H1 (cell line): ENCODE measurements around the gene ARSB. TPM values are rescaled to one million over a fixed set of nuclear protein-coding genes. Genes with fewer than 3 reads are reported as not detected.

Experiments used
- CTCF ChIA-PET: fragments of 300-600 bp; sonication (Branson Sonifier 250); formaldehyde crosslinking; loops from one replicate; lab custom pipeline; 2021; ENCODE audit not compliant: partially characterized antibody; lab: Charles Lee
- POLR2A ChIA-PET: fragments of 300-600 bp; sonication (Branson Sonifier 250); formaldehyde crosslinking; loops from one replicate; lab custom pipeline; 2021; ENCODE audit warnings: inconsistent platforms; ENCODE audit not compliant: partially characterized antibody; lab: Charles Lee
- DNase-seq, 2 experiments: peaks; one replicate each; pipeline versions ENCODE4 v3.0.0 to v3.0.0-alpha.2; 2010 to 2022; ENCODE audit warnings: low spot score in 2 of 2, low read depth in 1 of 2, mixed read lengths in 1 of 2
- FAIRE-seq: peaks from 2 replicates; lab custom pipeline; 2011; peaks lifted over from hg19 to GRCh38; lab: Jason Lieb, UNC
- H2AFZ ChIP-seq: 2 replicates; pipeline ENCODE4 v1.8.1; 2012; ENCODE audit warnings: low read length, inconsistent platforms
- H2AK5ac ChIP-seq: 2 replicates; pipeline ENCODE4 v1.6.1; 2013; ENCODE audit warnings: low read depth, low read length
- H2BK120ac ChIP-seq: replicated peaks from 2 replicates; pipeline ENCODE3; 2013; ENCODE audit warnings: low read depth, low read length, inconsistent platforms
- H2BK12ac ChIP-seq: 2 replicates; pipeline ENCODE4 v1.6.1; 2013; ENCODE audit warnings: low read depth, low read length
- H2BK15ac ChIP-seq: 2 replicates; pipeline ENCODE4 v1.6.1; 2013; ENCODE audit warnings: low read length
- H2BK20ac ChIP-seq: 2 replicates; pipeline ENCODE4 v1.6.1; 2013; ENCODE audit warnings: low read length
- H2BK5ac ChIP-seq: 2 replicates; pipeline ENCODE4 v1.6.1; 2013; ENCODE audit warnings: low read depth, low read length
- H3K14ac ChIP-seq: 2 replicates; pipeline ENCODE4 v1.6.1; 2013; ENCODE audit warnings: inconsistent platforms; ENCODE audit not compliant: insufficient read length
- H3K18ac ChIP-seq: 2 replicates; pipeline ENCODE4 v1.6.1; 2013; ENCODE audit warnings: low read length; ENCODE audit errors: extremely low read depth
- H3K23ac ChIP-seq: 2 replicates; pipeline ENCODE4 v1.6.1; 2013; ENCODE audit warnings: inconsistent platforms; ENCODE audit not compliant: insufficient read length
- H3K23me2 ChIP-seq: 2 replicates; pipeline ENCODE4 v1.6.1; 2013; ENCODE audit warnings: low read depth, low read length
- H3K27ac ChIP-seq: 2 replicates; pipeline ENCODE4 v1.6.1; 2011; ENCODE audit warnings: low read depth, low read length, inconsistent platforms
- H3K27me3 ChIP-seq, 4 experiments: replicated peaks in 1 of 4; 1 replicate in 1 of 4; 2 replicates in 3 of 4; pipeline versions ENCODE4 v1.6.1 to v1.8.1; 2011 to 2013; ENCODE audit warnings: low read length in 3 of 4, mild to moderate bottlenecking in 3 of 4, inconsistent platforms in 2 of 4, mixed read lengths in 2 of 4, moderate library complexity in 1 of 4; ENCODE audit not compliant: control insufficient read depth in 3 of 4, insufficient read depth in 3 of 4; ENCODE audit errors: extremely low read depth in 1 of 4
- H3K36me3 ChIP-seq, 4 experiments: 2 replicates each; pipeline versions ENCODE4 v1.6.1 to v1.8.1; 2011 to 2013; ENCODE audit warnings: mild to moderate bottlenecking in 4 of 4, low read length in 3 of 4, moderate library complexity in 2 of 4, control low read depth in 1 of 4, inconsistent platforms in 1 of 4; ENCODE audit not compliant: insufficient read depth in 4 of 4, control insufficient read depth in 2 of 4
- H3K4ac ChIP-seq: replicated peaks from 2 replicates; pipeline ENCODE3; 2013; ENCODE audit warnings: low read length, low read depth, mixed read lengths, inconsistent platforms; ENCODE audit not compliant: insufficient read length
- H3K4me1 ChIP-seq, 4 experiments: replicated peaks in 1 of 4; 1 replicate in 1 of 4; 2 replicates in 3 of 4; pipeline versions ENCODE4 v1.6.1 to v1.8.1; 2011 to 2013; ENCODE audit warnings: low read length in 3 of 4, inconsistent platforms in 2 of 4, mixed read lengths in 1 of 4; ENCODE audit not compliant: insufficient read depth in 4 of 4, control insufficient read depth in 3 of 4
- H3K4me2 ChIP-seq, 2 experiments: 2 replicates each; pipeline versions ENCODE4 v1.6.1 to v1.8.1; 2011 to 2013; ENCODE audit warnings: low read depth in 2 of 2, low read length in 2 of 2, control low read depth in 1 of 2, inconsistent platforms in 1 of 2, mild to moderate bottlenecking in 1 of 2; ENCODE audit not compliant: insufficient read depth in 1 of 2
- H3K4me3 ChIP-seq, 4 experiments: fragments of 200-600, 300-600 bp in 1 of 4; sonication (generic), shearing (Covaris generic), sonication (Bioruptor Twin) in 1 of 4; 2 replicates each; pipeline versions ENCODE4 v1.5.1 to v1.8.1; 2011 to 2016; ENCODE audit warnings: low read length in 4 of 4, low read depth in 3 of 4, control low read depth in 2 of 4, inconsistent platforms in 2 of 4, mild to moderate bottlenecking in 2 of 4, mixed read lengths in 1 of 4, moderate library complexity in 1 of 4; ENCODE audit not compliant: insufficient read depth in 2 of 4; ENCODE audit errors: extremely low read depth in 1 of 4
- H3K56ac ChIP-seq: replicated peaks from 2 replicates; pipeline ENCODE3; 2013; ENCODE audit warnings: low read depth, mild to moderate bottlenecking, mixed read lengths, low read length, inconsistent platforms; ENCODE audit not compliant: insufficient read length
- H3K79me1 ChIP-seq: 2 replicates; pipeline ENCODE4 v1.6.1; 2013; ENCODE audit warnings: low read depth, low read length, control low read depth
- H3K79me2 ChIP-seq, 2 experiments: 2 replicates each; pipeline versions ENCODE4 v1.6.1 to v1.8.1; 2012 to 2013; ENCODE audit warnings: low read length in 2 of 2, mild to moderate bottlenecking in 2 of 2, inconsistent platforms in 1 of 2; ENCODE audit not compliant: insufficient read depth in 2 of 2, control insufficient read depth in 1 of 2
- H3K9ac ChIP-seq, 4 experiments: replicated peaks in 1 of 4; 1 replicate in 1 of 4; 2 replicates in 3 of 4; pipeline versions ENCODE4 v1.6.1 to v1.8.1; 2011 to 2013; ENCODE audit warnings: low read depth in 3 of 4, low read length in 3 of 4, control low read depth in 2 of 4, mild to moderate bottlenecking in 2 of 4, moderate library complexity in 2 of 4, inconsistent platforms in 1 of 4; ENCODE audit errors: extremely low read depth in 1 of 4
- H3K9me3 ChIP-seq, 2 experiments: 2 replicates each; pipeline versions ENCODE4 v1.6.1 to v1.8.1; 2012 to 2013; ENCODE audit warnings: mild to moderate bottlenecking in 2 of 2, moderate library complexity in 2 of 2, control low read depth in 1 of 2, inconsistent platforms in 1 of 2, low read depth in 1 of 2, low read length in 1 of 2, mixed read lengths in 1 of 2; ENCODE audit not compliant: insufficient read depth in 2 of 2
- H4K20me1 ChIP-seq, 2 experiments: replicated peaks in 1 of 2; 2 replicates each; pipeline versions ENCODE3 to v1.8.1; 2011 to 2013; ENCODE audit warnings: inconsistent platforms in 2 of 2, low read length in 2 of 2, mild to moderate bottlenecking in 1 of 2; ENCODE audit not compliant: insufficient read depth in 2 of 2, control insufficient read depth in 1 of 2
- H4K5ac ChIP-seq: 2 replicates; pipeline ENCODE4 v1.6.1; 2013; ENCODE audit warnings: low read length, low read depth, mixed read lengths, inconsistent platforms; ENCODE audit not compliant: insufficient read length
- H4K8ac ChIP-seq: 2 replicates; pipeline ENCODE4 v1.8.0; 2013; ENCODE audit warnings: mild to moderate bottlenecking, moderate library complexity, low read length, inconsistent platforms; ENCODE audit not compliant: insufficient read depth; ENCODE audit errors: extremely low read depth
- H4K91ac ChIP-seq: replicated peaks from 2 replicates; pipeline ENCODE3; 2013; ENCODE audit warnings: low read length, mixed read lengths, inconsistent platforms; ENCODE audit not compliant: insufficient read length
- ASH2L ChIP-seq: fragments of 200-600, 300-600 bp; sonication (generic); IDR thresholded peaks from one replicate; pipeline ENCODE4 v1.7.1; 2017; ENCODE audit warnings: low read length
- RFX5 ChIP-seq: IDR thresholded peaks from 2 replicates; pipeline ENCODE4 v1.6.1; 2011; ENCODE audit warnings: low read depth, low read length, improper control_type of control experiment, borderline replicate concordance
- SP2 ChIP-seq: IDR thresholded peaks from 2 replicates; pipeline ENCODE4 v1.6.1; 2012; ENCODE audit warnings: mild to moderate bottlenecking, low read length, inconsistent platforms
- TEAD4 ChIP-seq: IDR thresholded peaks from 2 replicates; pipeline ENCODE4 v1.6.1; 2012; ENCODE audit warnings: low read depth, low read length, inconsistent platforms, mixed read lengths
- WGBS, 2 experiments: shearing (Covaris generic) in 1 of 2; methylation state at CpG; one replicate each; pipeline versions ENCODE4 v1.1.6 to v1.1.7; 2013 to 2015; ENCODE audit warnings: low lambda C conversion rate in 2 of 2, mixed read lengths in 2 of 2, inconsistent platforms in 1 of 2, low coverage in 1 of 2, missing lambda C conversion rate in 1 of 2; ENCODE audit not compliant: insufficient replicate concordance in 2 of 2, insufficient coverage in 1 of 2, insufficient read length in 1 of 2; ENCODE audit errors: extremely low coverage in 1 of 2, missing lambda C conversion rate in 1 of 2; 5-methylcytosine and 5-hydroxymethylcytosine counted together
- polyA plus RNA-seq, 7 experiments: library from polyadenylated mRNA; depleted of rRNA in 3 of 7; stranded (reverse) in 5 of 7; unstranded in 2 of 7; fragments of >200 nt in 5 of 7; fragments of 200-250 nt in 2 of 7; gene quantifications; 1 replicate in 5 of 7; 2 replicates in 1 of 7; 4 replicates in 1 of 7; pipeline versions ENCODE4 v1.2.1 to v1.2.3, GENCODE V29; 2011 to 2013; ENCODE audit warnings: missing spikeins in 2 of 7, mixed read lengths in 2 of 7
- total RNA-seq: library from RNA; stranded (reverse); fragmentation: NEBNext Ultra II Directional; extraction: Animal tissue kit (Norgen Biotek cat#: 25700); gene quantifications from 2 replicates; pipeline ENCODE4 v1.2.1, GENCODE V29; 2021

ARSB gene
- total and polyA plus RNA-seq, 2 of the 8 experiments (the other 6 are each of a cell fraction or from before 2014, with no cell fraction given), result 6.4 to 13.9 TPM

- ChIA-PET CTCF (interaction anchor here (0.7 to 3.7 kb wide), 5 partner anchors 8 to 161 kb away, joined by 3 to 13 read pairs (median 3); no protein-coding TSS in a partner anchor), POLR2A (interaction anchor here (0.8 to 2.4 kb wide), 3 partner anchors 8 to 218 kb away, joined by 3 to 17 read pairs (median 3); partner anchors contain the start of gene ARSB)
- Histone ChIP-seq H4K5ac (no peak overlapping the region), H2BK15ac (no peak overlapping the region), H2BK120ac (no peak overlapping the region), H3K23ac (no peak overlapping the region), H2BK5ac (0 out of 2 replicates have a peak overlapping the region, but pooled peaks have one; percentile 78), H3K9ac (no peak overlapping the region), H2BK20ac (no peak overlapping the region), H3K4me2 (no peak overlapping the region), H3K56ac (no peak overlapping the region), H3K36me3 (no peaks in the 10 kb centered on the region; a peak in 1 of 8 replicates), H3K79me1 (no peaks in the 10 kb centered on the region), H3K14ac (no peak overlapping the region), H3K27me3 (no peaks in the 10 kb centered on the region), H3K4me1 (no peaks in the 10 kb centered on the region), H4K20me1 (no peaks in the 10 kb centered on the region), H2BK12ac (peak overlapping the region; percentile 65; the same call in 1 of the 2 replicates), H2AK5ac (no peak overlapping the region), H3K9me3 (no peaks in the 10 kb centered on the region), H3K18ac (0 out of 2 replicates have a peak overlapping the region, but pooled peaks have one; percentile 1), H2AFZ (no peak overlapping the region), H4K8ac (0 out of 2 replicates have a peak overlapping the region, but pooled peaks have one; percentile 54), H3K23me2 (no peaks in the 10 kb centered on the region), H3K4me3 (no peak overlapping the region), H3K4ac (no peak overlapping the region)
- DNase-seq (no peak), FAIRE-seq (no peak)
- WGBS, 2 experiments, result 90% methylated on average over 2 of the region's 2 CpGs; no CpG with 5 or more reads in 1 of the 2 experiments
- TF ChIP-seq ASH2L (no peak), TEAD4 (no peak), SP2 (no peak), RFX5 (no peak)
- TF ChIP-seq, all 59 proteins: peak for 0
- Histone ChIP-seq H4K91ac (no peak overlapping the region), H3K79me2 (no peaks in the 10 kb centered on the region), H3K27ac (no peak overlapping the region)
Observed at GRCh38 chr5:78974601-78975000, 10.5 kb downstream of the ARSB start.
